ENCODE results near the gene TNFRSF1B.

Gene TNFRSF1B

GRCh38 chr1:12188657-12189327 is 22.0 kb downstream of the TNFRSF1B start:
- peaks cover 57 to 70% of the 10 kb centered on the region in 2 donors for H3K4me1 Mint-ChIP-seq (ENCODE audit: low read depth in 2 of 2)
- DNase-seq, result no peak
- H3K27me3 Mint-ChIP-seq, result no peaks in the 10 kb centered on the region
- ATAC-seq (replicated peaks), result no peak
- H3K9me3 Mint-ChIP-seq, result no peaks in the 10 kb centered on the region
- peak overlapping the region in 1 of 2 donors; percentile 23 for H3K4me3 Mint-ChIP-seq
- H3K27ac Mint-ChIP-seq, result peak overlapping the region; percentile 92 to 99
- peaks cover 47% of the 10 kb centered on the region for H3K36me3 Mint-ChIP-seq (ENCODE audit: insufficient read depth)

GRCh38 chr1:12189328-12189682 is 22.5 kb downstream of the TNFRSF1B start:
- H3K4me3 Mint-ChIP-seq, result no peak overlapping the region
- no peak for ATAC-seq (replicated peaks)
- H3K36me3 Mint-ChIP-seq (ENCODE audit: insufficient read depth), result peaks cover 48% of the 10 kb centered on the region
- no peak for DNase-seq
- no peaks in the 10 kb centered on the region for H3K27me3 Mint-ChIP-seq
- peak overlapping the region; percentile 92 to 99 for H3K27ac Mint-ChIP-seq
- H3K4me1 Mint-ChIP-seq (ENCODE audit: low read depth in 2 of 2), result peaks cover 57 to 70% of the 10 kb centered on the region in 2 donors
- no peaks in the 10 kb centered on the region for H3K9me3 Mint-ChIP-seq

DNA sequence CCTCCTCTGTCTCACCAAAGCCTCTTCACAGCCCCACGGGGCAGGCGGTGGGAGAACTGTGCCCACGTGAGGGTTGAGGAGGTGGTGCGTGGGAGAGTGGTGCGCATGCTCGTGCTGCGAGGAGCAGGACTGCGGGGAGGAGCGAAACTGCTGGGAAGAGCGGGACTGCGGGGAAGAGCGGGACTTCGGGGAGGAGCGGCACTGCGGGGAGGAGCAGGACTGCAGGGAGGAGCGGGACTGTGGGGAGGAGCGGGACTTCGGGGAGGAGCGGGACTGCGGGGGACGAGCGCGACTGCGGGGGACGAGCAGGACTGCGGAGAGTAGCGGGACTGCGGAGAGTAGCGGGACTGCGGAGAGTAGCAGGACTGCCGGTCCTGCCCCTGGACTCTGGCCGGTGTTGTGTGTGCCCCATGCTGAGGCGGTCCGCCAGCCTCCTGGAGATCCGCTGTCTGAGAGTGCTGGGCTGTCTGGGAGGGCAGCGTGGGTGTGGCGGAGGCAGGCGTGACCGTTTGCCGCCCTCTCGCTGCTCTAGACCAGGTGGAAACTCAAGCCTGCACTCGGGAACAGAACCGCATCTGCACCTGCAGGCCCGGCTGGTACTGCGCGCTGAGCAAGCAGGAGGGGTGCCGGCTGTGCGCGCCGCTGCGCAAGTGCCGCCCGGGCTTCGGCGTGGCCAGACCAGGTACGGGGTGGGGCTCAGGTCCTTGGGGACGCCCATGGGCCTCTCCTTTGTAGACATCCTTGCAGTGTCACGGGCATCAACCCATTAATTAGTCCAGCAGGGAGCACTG is 24.6 kb downstream of the TNFRSF1B start:
- peaks cover 50 to 55% of the 10 kb centered on the region in 2 donors for H3K4me1 Mint-ChIP-seq (ENCODE audit: low read depth in 2 of 2)
- H3K9me3 Mint-ChIP-seq, result no peaks in the 10 kb centered on the region
- no peaks in the 10 kb centered on the region for H3K27me3 Mint-ChIP-seq
- H3K4me3 Mint-ChIP-seq, result no peak overlapping the region
- H3K36me3 Mint-ChIP-seq (ENCODE audit: insufficient read depth), result peaks cover 54% of the 10 kb centered on the region
- peak overlapping the region in 1 of 2 donors; percentile 92 for H3K27ac Mint-ChIP-seq
- DNase-seq (no peak), ATAC-seq (replicated peaks) (no peak)

- Mint-ChIP-seq H3K27ac (peak overlapping the region; percentile 77 to 89), H3K9me3 (no peaks in the 10 kb centered on the region), H3K27me3 (no peaks in the 10 kb centered on the region), H3K4me1 (ENCODE audit: low read depth in 2 of 2) (peaks cover 29 to 34% of the 10 kb centered on the region in 2 donors), H3K36me3 (ENCODE audit: insufficient read depth) (peaks cover 83% of the 10 kb centered on the region), H3K4me3 (no peak overlapping the region)
- ATAC-seq (replicated peaks) (peak; percentile 24), DNase-seq (no peak)
These were observed 27.9 kb downstream of the TNFRSF1B start for GRCh38 chr1:12194666-12195216.

GRCh38 chr1:12195416-12195815 is 28.6 kb downstream of the TNFRSF1B start:
- ATAC-seq (replicated peaks) (no peak), DNase-seq (no peak)
- H3K27ac Mint-ChIP-seq, result peak overlapping the region; percentile 77 to 89
- H3K4me1 Mint-ChIP-seq (ENCODE audit: low read depth in 2 of 2), result peaks cover 32 to 36% of the 10 kb centered on the region in 2 donors
- no peaks in the 10 kb centered on the region for H3K9me3 Mint-ChIP-seq
- H3K27me3 Mint-ChIP-seq, result no peaks in the 10 kb centered on the region
- no peak overlapping the region for H3K4me3 Mint-ChIP-seq
- peaks cover 88% of the 10 kb centered on the region for H3K36me3 Mint-ChIP-seq (ENCODE audit: insufficient read depth)

- DNase-seq, result no peak
- no peak for ATAC-seq (replicated peaks)
- Mint-ChIP-seq H3K36me3 (ENCODE audit: insufficient read depth) (peaks cover 90% of the 10 kb centered on the region), H3K4me1 (ENCODE audit: low read depth in 2 of 2) (peaks cover 36 to 41% of the 10 kb centered on the region in 2 donors), H3K27me3 (no peaks in the 10 kb centered on the region), H3K27ac (peak overlapping the region; percentile 77 to 92), H3K4me3 (no peak overlapping the region), H3K9me3 (no peaks in the 10 kb centered on the region)
These were observed 30.1 kb downstream of the TNFRSF1B start for GRCh38 chr1:12196641-12197482.

- ATAC-seq (replicated peaks) (no peak), DNase-seq (no peak)
- H3K4me1 Mint-ChIP-seq (ENCODE audit: low read depth in 2 of 2), result peaks cover 40 to 44% of the 10 kb centered on the region in 2 donors
- H3K36me3 Mint-ChIP-seq (ENCODE audit: insufficient read depth), result peaks cover 89% of the 10 kb centered on the region
- H3K27me3 Mint-ChIP-seq, result no peaks in the 10 kb centered on the region
- no peaks in the 10 kb centered on the region for H3K9me3 Mint-ChIP-seq
- H3K27ac Mint-ChIP-seq, result peak overlapping the region in 1 of 2 donors; percentile 92
- no peak overlapping the region for H3K4me3 Mint-ChIP-seq
These were observed 30.7 kb downstream of the TNFRSF1B start for GRCh38 chr1:12197483-12197880.

DNA sequence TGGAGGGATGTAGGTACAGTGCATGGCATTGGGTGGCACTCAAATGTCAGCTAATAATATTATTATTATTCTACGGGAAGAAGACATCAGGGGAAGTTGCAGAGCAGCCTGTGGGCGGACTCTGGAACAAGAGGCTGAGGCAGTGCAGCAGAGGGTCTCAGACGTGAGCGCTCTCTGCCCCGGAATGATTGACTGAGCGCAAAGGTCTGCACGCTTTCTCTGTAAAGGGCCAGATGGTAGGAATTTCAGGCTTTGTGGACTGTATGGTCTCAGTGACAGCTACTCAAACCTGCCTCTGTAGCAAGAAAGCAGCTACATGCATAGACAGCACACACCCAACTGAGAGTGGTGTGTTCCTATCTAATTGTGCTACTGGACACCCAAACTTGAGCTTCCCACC is 33.4 kb downstream of the TNFRSF1B start:
- peak overlapping the region; percentile 94 for H3K27ac Mint-ChIP-seq
- peak overlapping the region in 1 of 2 donors; percentile 29 for H3K4me3 Mint-ChIP-seq
- no peak for ATAC-seq (replicated peaks)

GRCh38 chr1:12201352-12202189 is 34.8 kb downstream of the TNFRSF1B start:
- Mint-ChIP-seq H3K4me1 (ENCODE audit: low read depth in 2 of 2) (peaks cover 50 to 59% of the 10 kb centered on the region in 2 donors), H3K36me3 (ENCODE audit: insufficient read depth) (peaks cover 79% of the 10 kb centered on the region), H3K27me3 (no peaks in the 10 kb centered on the region), H3K9me3 (no peaks in the 10 kb centered on the region), H3K4me3 (peak overlapping the region; percentile 49 to 69), H3K27ac (peak overlapping the region; percentile 94)
- ATAC-seq (replicated peaks), result peak; percentile 86
- DNase-seq, result peak; percentile 49 to 59 (median 53)

More for the DNA sequence above, 33.4 kb downstream of the TNFRSF1B start:
- DNase-seq, result no peak
- Mint-ChIP-seq H3K9me3 (no peaks in the 10 kb centered on the region), H3K27me3 (no peaks in the 10 kb centered on the region), H3K36me3 (ENCODE audit: insufficient read depth) (peaks cover 84% of the 10 kb centered on the region), H3K4me1 (ENCODE audit: low read depth in 2 of 2) (peaks cover 50 to 55% of the 10 kb centered on the region in 2 donors)

DNA sequence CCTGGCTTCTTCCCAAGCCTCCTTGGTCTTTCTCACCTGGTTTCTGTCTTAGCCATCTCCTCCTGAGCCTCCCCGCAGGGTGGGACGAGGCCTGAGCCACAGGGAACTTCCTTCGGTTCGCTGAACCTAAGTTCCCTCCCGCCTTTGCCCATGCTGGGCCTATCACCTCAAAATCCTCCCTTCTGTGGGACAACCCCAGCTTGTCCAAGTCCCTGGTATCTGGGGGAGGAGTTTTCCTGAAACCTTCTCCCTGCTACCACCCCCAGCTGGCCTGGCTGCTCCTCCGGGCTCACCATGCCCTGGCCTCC is 35.4 kb downstream of the TNFRSF1B start:
- Mint-ChIP-seq H3K27ac (peak overlapping the region; percentile 94), H3K4me3 (peak overlapping the region; percentile 49 to 60), H3K36me3 (ENCODE audit: insufficient read depth) (peaks cover 79% of the 10 kb centered on the region), H3K9me3 (no peaks in the 10 kb centered on the region), H3K27me3 (no peaks in the 10 kb centered on the region), H3K4me1 (ENCODE audit: low read depth in 2 of 2) (peaks cover 50 to 59% of the 10 kb centered on the region in 2 donors)
- DNase-seq (no peak), ATAC-seq (replicated peaks) (no peak)

- peaks cover 79% of the 10 kb centered on the region for H3K36me3 Mint-ChIP-seq (ENCODE audit: insufficient read depth)
- peaks cover 50 to 59% of the 10 kb centered on the region in 2 donors for H3K4me1 Mint-ChIP-seq (ENCODE audit: low read depth in 2 of 2)
- H3K27me3 Mint-ChIP-seq, result no peaks in the 10 kb centered on the region
- DNase-seq, result no peak
- no peak for ATAC-seq (replicated peaks)
- peak overlapping the region; percentile 49 to 60 for H3K4me3 Mint-ChIP-seq
- H3K9me3 Mint-ChIP-seq, result no peaks in the 10 kb centered on the region
- H3K27ac Mint-ChIP-seq, result peak overlapping the region; percentile 94
These were observed 35.8 kb downstream of the TNFRSF1B start for GRCh38 chr1:12202577-12202976.

- peaks cover 78% of the 10 kb centered on the region for H3K36me3 Mint-ChIP-seq (ENCODE audit: insufficient read depth)
- H3K9me3 Mint-ChIP-seq, result no peaks in the 10 kb centered on the region
- peak overlapping the region; percentile 94 for H3K27ac Mint-ChIP-seq
- H3K27me3 Mint-ChIP-seq, result no peaks in the 10 kb centered on the region
- DNase-seq (no peak), ATAC-seq (replicated peaks) (no peak)
- peaks cover 54 to 62% of the 10 kb centered on the region in 2 donors for H3K4me1 Mint-ChIP-seq (ENCODE audit: low read depth in 2 of 2)
- peak overlapping the region; percentile 57 to 60 for H3K4me3 Mint-ChIP-seq
These were observed 36.6 kb downstream of the TNFRSF1B start for GRCh38 chr1:12203216-12204007.
